ENCODE results near the gene SNRNP35. TPM values are rescaled to one million over a fixed set of nuclear protein-coding genes. Genes with fewer than 3 reads are reported as not detected.
"Not testable (repeated sequence)": the region's sequence is repeated elsewhere in the genome, so short reads cannot be mapped to it uniquely, and the experiment has no call there.

SNRNP35 gene
- total and polyA plus RNA-seq, 4 donors, result 9.0 to 13.3 (median 11.1) TPM

DNA sequence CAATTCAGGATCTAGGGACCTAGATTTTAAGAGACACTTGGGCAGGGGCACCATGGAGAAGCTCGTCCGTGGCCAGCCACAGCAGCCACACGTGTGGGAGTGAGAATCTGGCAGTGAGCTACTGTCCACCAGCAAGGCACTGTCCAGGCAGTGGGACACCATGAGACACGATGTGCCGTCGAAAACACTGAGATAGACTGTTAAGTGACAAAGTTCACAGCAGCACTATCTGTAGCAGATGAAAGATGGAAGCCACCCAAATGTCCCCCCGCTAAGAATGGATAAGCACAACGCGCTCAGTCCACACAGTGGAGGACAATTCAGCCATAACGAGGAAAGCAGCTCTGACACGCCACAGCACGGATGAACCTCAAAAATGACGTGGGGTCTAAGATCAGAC, 55.9 kb downstream of the SNRNP35 start:
- 79% methylated on average over 13 of the region's 13 CpGs for WGBS
- TF ChIP-seq RXRA (IDR thresholded peaks at IDR 0.05) (no peak), SP1 (IDR thresholded peaks at IDR 0.05) (no peak), FOXA1 (IDR thresholded peaks at IDR 0.05) (no peak), EGR1 (IDR thresholded peaks at IDR 0.05; ENCODE audit: low read depth in 2 of 2) (no peak)
- TF ChIP-seq, protein P1, sequence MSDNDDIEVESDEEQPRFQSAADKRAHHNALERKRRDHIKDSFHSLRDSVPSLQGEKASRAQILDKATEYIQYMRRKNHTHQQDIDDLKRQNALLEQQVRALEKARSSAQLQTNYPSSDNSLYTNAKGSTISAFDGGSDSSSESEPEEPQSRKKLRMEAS (IDR thresholded peaks at IDR 0.05), result no peak
- TF ChIP-seq, protein P2, sequence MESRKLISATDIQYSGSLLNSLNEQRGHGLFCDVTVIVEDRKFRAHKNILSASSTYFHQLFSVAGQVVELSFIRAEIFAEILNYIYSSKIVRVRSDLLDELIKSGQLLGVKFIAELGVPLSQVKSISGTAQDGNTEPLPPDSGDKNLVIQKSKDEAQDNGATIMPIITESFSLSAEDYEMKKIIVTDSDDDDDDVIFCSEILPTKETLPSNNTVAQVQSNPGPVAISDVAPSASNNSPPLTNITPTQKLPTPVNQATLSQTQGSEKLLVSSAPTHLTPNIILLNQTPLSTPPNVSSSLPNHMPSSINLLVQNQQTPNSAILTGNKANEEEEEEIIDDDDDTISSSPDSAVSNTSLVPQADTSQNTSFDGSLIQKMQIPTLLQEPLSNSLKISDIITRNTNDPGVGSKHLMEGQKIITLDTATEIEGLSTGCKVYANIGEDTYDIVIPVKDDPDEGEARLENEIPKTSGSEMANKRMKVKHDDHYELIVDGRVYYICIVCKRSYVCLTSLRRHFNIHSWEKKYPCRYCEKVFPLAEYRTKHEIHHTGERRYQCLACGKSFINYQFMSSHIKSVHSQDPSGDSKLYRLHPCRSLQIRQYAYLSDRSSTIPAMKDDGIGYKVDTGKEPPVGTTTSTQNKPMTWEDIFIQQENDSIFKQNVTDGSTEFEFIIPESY (IDR thresholded peaks at IDR 0.05), result no peak
- H3K27ac ChIP-seq (ENCODE audit: low read depth in 1 of 2, low read length in 2 of 2), result no peak overlapping the region

DNA sequence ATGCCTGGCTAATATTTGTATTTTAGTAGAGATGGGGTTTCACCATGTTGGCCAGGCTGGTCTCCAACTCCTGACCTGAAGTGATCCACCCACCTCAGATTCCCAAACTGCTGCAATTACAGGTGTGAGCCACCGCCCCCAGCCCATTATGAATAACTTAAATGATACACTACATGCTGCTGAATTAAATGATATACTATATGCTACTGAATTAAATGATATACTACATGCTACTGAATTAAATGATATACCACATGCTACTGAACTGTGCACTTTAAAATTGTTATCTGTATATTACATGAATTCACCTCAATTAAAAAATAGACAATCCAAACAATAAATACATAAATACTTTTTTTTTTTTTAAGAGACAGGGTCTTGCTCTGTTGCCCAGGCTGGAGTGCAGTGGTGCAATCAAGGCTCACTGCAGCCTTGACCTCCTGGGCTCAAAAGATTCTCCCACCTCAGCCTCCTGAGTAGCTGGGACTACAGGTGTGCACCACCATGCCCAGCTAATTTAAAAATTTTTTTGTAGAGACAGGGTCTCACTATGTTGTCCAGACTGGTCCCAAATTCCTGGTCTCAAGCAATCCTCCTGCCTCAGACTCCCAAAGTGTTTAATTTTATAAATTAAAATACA, 56.8 kb downstream of the SNRNP35 start:
- H3K4me3 ChIP-seq (ENCODE audit: low read depth in 1 of 3, low read length in 3 of 3); DNase-seq (ENCODE audit: low spot score); H3K9ac ChIP-seq (ENCODE audit: low read depth in 1 of 2, low read length in 2 of 2); H3K27ac ChIP-seq (ENCODE audit: low read depth in 1 of 2, low read length in 2 of 2); H3K9me3 ChIP-seq (ENCODE audit: control insufficient read depth in 4 of 4, low read length in 3 of 4); H3K4me1 ChIP-seq (ENCODE audit: control insufficient read depth in 4 of 4, insufficient read depth in 4 of 4, low read length in 3 of 4); H3K27me3 ChIP-seq (ENCODE audit: control insufficient read depth in 4 of 4, insufficient read depth in 4 of 4, low read length in 3 of 4): not testable (repeated sequence)
- 100% methylated on average over 1 of the region's 1 CpG for WGBS
- H3K36me3 ChIP-seq (ENCODE audit: control insufficient read depth in 4 of 4, insufficient read depth in 3 of 4, low read depth in 1 of 4, low read length in 3 of 4), result peaks cover 2 to 21% (median 8%) of the 10 kb centered on the region in 4 donors

More for the DNA sequence above, 55.9 kb downstream of the SNRNP35 start:
- Histone ChIP-seq H3K9ac (ENCODE audit: low read depth in 1 of 2, low read length in 2 of 2) (no peak overlapping the region), H3K9me3 (ENCODE audit: control insufficient read depth in 4 of 4, low read length in 3 of 4) (no peaks in the 10 kb centered on the region), H3K4me1 (ENCODE audit: control insufficient read depth in 4 of 4, insufficient read depth in 4 of 4, low read length in 3 of 4) (peaks cover 0 to 3% (median 0%) of the 10 kb centered on the region in 4 donors), H3K27me3 (ENCODE audit: control insufficient read depth in 4 of 4, insufficient read depth in 4 of 4, low read length in 3 of 4) (no peaks in the 10 kb centered on the region), H3K36me3 (ENCODE audit: control insufficient read depth in 4 of 4, insufficient read depth in 3 of 4, low read depth in 1 of 4, low read length in 3 of 4) (peaks cover 2 to 19% (median 8%) of the 10 kb centered on the region in 4 donors), H3K4me3 (ENCODE audit: low read depth in 1 of 3, low read length in 3 of 3) (no peak overlapping the region)
- DNase-seq (ENCODE audit: low spot score), result no peak

- H3K27ac ChIP-seq (ENCODE audit: low read depth in 1 of 2, low read length in 2 of 2), result no peak overlapping the region
- no peak overlapping the region for H3K9ac ChIP-seq (ENCODE audit: low read depth in 1 of 2, low read length in 2 of 2)
- H3K4me1 ChIP-seq (ENCODE audit: control insufficient read depth in 4 of 4, insufficient read depth in 4 of 4, low read length in 3 of 4), result no peaks in the 10 kb centered on the region
- no peak for DNase-seq (ENCODE audit: low spot score)
- no peaks in the 10 kb centered on the region for H3K9me3 ChIP-seq (ENCODE audit: control insufficient read depth in 4 of 4, low read length in 3 of 4)
- H3K4me3 ChIP-seq (ENCODE audit: low read depth in 1 of 3, low read length in 3 of 3), result no peak overlapping the region
- no peaks in the 10 kb centered on the region for H3K27me3 ChIP-seq (ENCODE audit: control insufficient read depth in 4 of 4, insufficient read depth in 4 of 4, low read length in 3 of 4)
- WGBS, result 92% methylated on average over 11 of the region's 11 CpGs
- H3K36me3 ChIP-seq (ENCODE audit: control insufficient read depth in 4 of 4, insufficient read depth in 3 of 4, low read depth in 1 of 4, low read length in 3 of 4), result peaks cover 2 to 31% (median 10%) of the 10 kb centered on the region in 4 donors
- TF ChIP-seq RAD21 (IDR thresholded peaks at IDR 0.05), result no peak
- TF ChIP-seq TAF1 (conservative IDR thresholded peaks at IDR 0.05), result no peak
- TF ChIP-seq, protein P1 (IDR thresholded peaks at IDR 0.05), result no peak
- no peak for TF ChIP-seq GABPA (IDR thresholded peaks at IDR 0.05 in 1 of 2, conservative IDR thresholded peaks at IDR 0.05 in 1 of 2)
- TF ChIP-seq ATF3 (IDR thresholded peaks at IDR 0.05), result no peak
- no peak for TF ChIP-seq FOXA2 (IDR thresholded peaks at IDR 0.05)
- no peak for TF ChIP-seq YY1 (IDR thresholded peaks at IDR 0.05)
- no peak for TF ChIP-seq SP1 (IDR thresholded peaks at IDR 0.05)
- TF ChIP-seq CTCF (IDR thresholded peaks at IDR 0.05; ENCODE audit: low read depth, low read length, missing input control), result no peak
- TF ChIP-seq, protein P2 (IDR thresholded peaks at IDR 0.05), result no peak
- TF ChIP-seq JUND (IDR thresholded peaks at IDR 0.05), result no peak
- TF ChIP-seq EGR1 (IDR thresholded peaks at IDR 0.05; ENCODE audit: low read depth in 2 of 2), result no peak
- no peak for TF ChIP-seq HNF4G (IDR thresholded peaks at IDR 0.05)
- no peak for TF ChIP-seq HNF4A (conservative IDR thresholded peaks at IDR 0.05)
- TF ChIP-seq NR2F2 (IDR thresholded peaks at IDR 0.05), result no peak
Measured at GRCh38 chr12:123516216-123516780, 58.4 kb downstream of the SNRNP35 start.
